IMR-90 (cell line): ENCODE results near the gene ATP4B. TPM values are rescaled to one million over a fixed set of nuclear protein-coding genes. Genes with fewer than 3 reads are reported as not detected.

ENCODE experiments used
- ATAC-seq: fragments of 200-7000 bp; cut with Tn5 transposase; 2 replicates; pipeline ENCODE4 v1.9.1; 2020; ENCODE audit warnings: low read depth, mild to moderate bottlenecking, moderate library complexity
- BruUV-seq: library from RNA; stranded (reverse); fragments of 400-500 nt; replicated peaks from 2 replicates; lab custom pipeline; 2021; lab: Mats Ljungman, UMichigan
- CTCF ChIA-PET: fragments of 300-600 bp; formaldehyde crosslinking; extraction: SDS; loops from one replicate; lab custom pipeline; 2021; ENCODE audit warnings: antibody characterized with exemption; lab: Yijun Ruan, JAX
- POLR2A ChIA-PET: fragments of 300-600 bp; sonication (Branson Sonifier 250); formaldehyde crosslinking; loops from one replicate; lab custom pipeline; 2022; ENCODE audit warnings: antibody characterized with exemption; ENCODE audit not compliant: unreplicated experiment; lab: Charles Lee
- DNase-seq: peaks from one replicate; pipeline ENCODE4 v3.0.0; 2013
- H2AFZ ChIP-seq: replicated peaks from 2 replicates; pipeline ENCODE3; 2013; ENCODE audit warnings: low read length, mild to moderate bottlenecking; ENCODE audit not compliant: poor library complexity
- H2AK5ac ChIP-seq: 2 replicates; pipeline ENCODE4 v1.6.1; 2013; ENCODE audit warnings: low read depth, low read length, inconsistent platforms
- H2AK9ac ChIP-seq: replicated peaks from 2 replicates; pipeline ENCODE3; 2013; ENCODE audit warnings: mild to moderate bottlenecking, low read depth, low read length, moderate library complexity; ENCODE audit not compliant: poor library complexity
- H2BK120ac ChIP-seq: 2 replicates; pipeline ENCODE4 v1.6.1; 2013; ENCODE audit warnings: low read depth, low read length, inconsistent platforms
- H2BK15ac ChIP-seq: 3 replicates; pipeline ENCODE4 v1.6.1; 2013; ENCODE audit warnings: low read depth, low read length, inconsistent platforms
- H2BK20ac ChIP-seq: 2 replicates; pipeline ENCODE4 v1.6.1; 2013; ENCODE audit warnings: low read depth, mild to moderate bottlenecking, inconsistent platforms, low read length, moderate library complexity
- H2BK5ac ChIP-seq: 2 replicates; pipeline ENCODE4 v1.6.1; 2013; ENCODE audit warnings: mild to moderate bottlenecking, low read depth, low read length, inconsistent platforms; ENCODE audit not compliant: poor library complexity, severe bottlenecking
- H3K14ac ChIP-seq: replicated peaks from 2 replicates; pipeline ENCODE4 v1.6.1; 2013; ENCODE audit warnings: low read depth, low read length, inconsistent platforms
- H3K18ac ChIP-seq: 2 replicates; pipeline ENCODE4 v1.6.1; 2013; ENCODE audit warnings: low read depth, low read length, control low read depth
- H3K23ac ChIP-seq: 2 replicates; pipeline ENCODE4 v1.6.1; 2013; ENCODE audit warnings: low read depth, low read length, inconsistent platforms
- H3K27ac ChIP-seq: 2 replicates; pipeline ENCODE4 v1.5.1; 2013; ENCODE audit warnings: mild to moderate bottlenecking, control low read depth, low read length; ENCODE audit not compliant: insufficient read depth
- H3K27me3 ChIP-seq: 2 replicates; pipeline ENCODE4 v1.6.1; 2013; ENCODE audit warnings: low read length; ENCODE audit not compliant: control insufficient read depth, insufficient read depth
- H3K36me3 ChIP-seq: 2 replicates; pipeline ENCODE4 v1.6.1; 2013; ENCODE audit warnings: low read length, mixed read lengths; ENCODE audit not compliant: control insufficient read depth, insufficient read depth
- H3K4ac ChIP-seq: 2 replicates; pipeline ENCODE4 v1.6.1; 2013; ENCODE audit warnings: low read depth, low read length, inconsistent platforms
- H3K4me1 ChIP-seq: 2 replicates; pipeline ENCODE4 v1.6.1; 2013; ENCODE audit warnings: low read length, mixed read lengths; ENCODE audit not compliant: control insufficient read depth, insufficient read depth
- H3K4me2 ChIP-seq: 2 replicates; pipeline ENCODE4 v1.6.1; 2013; ENCODE audit warnings: low read depth, mild to moderate bottlenecking, control low read depth, low read length, moderate library complexity
- H3K4me3 ChIP-seq: 2 replicates; pipeline ENCODE4 v1.5.1; 2013; ENCODE audit warnings: low read depth, mild to moderate bottlenecking, control low read depth, low read length, moderate library complexity; ENCODE audit not compliant: insufficient read depth
- H3K56ac ChIP-seq: 2 replicates; pipeline ENCODE4 v1.6.1; 2013; ENCODE audit warnings: low read length, inconsistent platforms; ENCODE audit not compliant: insufficient read depth; ENCODE audit errors: extremely low read depth
- H3K79me1 ChIP-seq, 2 experiments: 2 replicates each; pipeline ENCODE4 v1.6.1; 2013; ENCODE audit warnings: low read length in 2 of 2, inconsistent platforms in 1 of 2, low read depth in 1 of 2
- H3K9ac ChIP-seq: 2 replicates; pipeline ENCODE4 v1.6.1; 2013; ENCODE audit warnings: low read depth, low read length, control low read depth
- H3K9me1 ChIP-seq: 2 replicates; pipeline ENCODE4 v1.6.1; 2013; ENCODE audit warnings: low read length, inconsistent platforms; ENCODE audit not compliant: insufficient read depth
- H3K9me3 ChIP-seq: 2 replicates; pipeline ENCODE4 v1.6.1; 2013; ENCODE audit warnings: low read length; ENCODE audit not compliant: control insufficient read depth, insufficient read depth
- H4K20me1 ChIP-seq: 2 replicates; pipeline ENCODE4 v1.6.1; 2013; ENCODE audit warnings: low read length, inconsistent platforms; ENCODE audit not compliant: insufficient read depth
- H4K5ac ChIP-seq: 2 replicates; pipeline ENCODE4 v1.6.1; 2013; ENCODE audit warnings: mild to moderate bottlenecking, low read depth, low read length, control low read depth
- H4K8ac ChIP-seq, 2 experiments: 2 replicates each; pipeline ENCODE4 v1.6.1; 2013; ENCODE audit warnings: low read depth in 2 of 2, low read length in 2 of 2, control low read depth in 1 of 2, inconsistent platforms in 1 of 2
- H4K91ac ChIP-seq: 2 replicates; pipeline ENCODE4 v1.6.1; 2013; ENCODE audit warnings: low read depth, low read length, inconsistent platforms; ENCODE audit not compliant: insufficient read depth
- BHLHE40 ChIP-seq: fragments of 150-350 bp; IDR thresholded peaks from 2 replicates; pipeline ENCODE4 v1.6.1; 2016; ENCODE audit warnings: mild to moderate bottlenecking, low read depth, low read length
- CEBPB ChIP-seq: IDR thresholded peaks from 2 replicates; pipeline ENCODE4 v1.6.1; 2012; ENCODE audit warnings: low read depth, low read length, improper control_type of control experiment
- CTCF ChIP-seq: conservative IDR thresholded peaks from 2 replicates; pipeline ENCODE4 v1.5.1; 2012; ENCODE audit warnings: mild to moderate bottlenecking, low read depth, low read length, improper control_type of control experiment
- MAZ ChIP-seq: IDR thresholded peaks from 2 replicates; pipeline ENCODE4 v1.6.1; 2012; ENCODE audit warnings: low read depth, mild to moderate bottlenecking, low read length, improper control_type of control experiment, moderate library complexity, borderline replicate concordance
- MXI1 ChIP-seq: IDR thresholded peaks from 2 replicates; pipeline ENCODE4 v1.6.1; 2012; ENCODE audit warnings: low read depth, mild to moderate bottlenecking, low read length, moderate library complexity, borderline replicate concordance
- NFE2L2 ChIP-seq: fragments of 150-350 bp; IDR thresholded peaks from 2 replicates; pipeline ENCODE4 v1.6.1; 2016; ENCODE audit warnings: low read depth, mild to moderate bottlenecking, low read length
- POLR2A ChIP-seq: IDR thresholded peaks from 2 replicates; pipeline ENCODE4 v1.6.1; 2012; ENCODE audit warnings: mild to moderate bottlenecking, low read depth, low read length
- RAD21 ChIP-seq: IDR thresholded peaks from 2 replicates; pipeline ENCODE4 v1.6.1; 2012; ENCODE audit warnings: low read length, improper control_type of control experiment
- RCOR1 ChIP-seq: IDR thresholded peaks from 2 replicates; pipeline ENCODE4 v1.6.1; 2012; ENCODE audit warnings: mild to moderate bottlenecking, low read length, improper control_type of control experiment; ENCODE audit not compliant: insufficient replicate concordance
- SMC3 ChIP-seq: fragments of 150-350 bp; IDR thresholded peaks from 2 replicates; pipeline ENCODE4 v1.6.1; 2016; ENCODE audit warnings: low read depth, mild to moderate bottlenecking, antibody characterized with exemption, low read length, moderate library complexity
- USF2 ChIP-seq: fragments of 150-350 bp; IDR thresholded peaks from 2 replicates; pipeline ENCODE4 v1.6.1; 2017; ENCODE audit warnings: mild to moderate bottlenecking, antibody characterized with exemption, low read length, low read depth
- WGBS, 2 experiments: methylation state at CpG; one replicate each; pipeline versions ENCODE4 v1.1.5 to v1.1.7; 2013; ENCODE audit warnings: missing lambda C conversion rate in 2 of 2; ENCODE audit not compliant: insufficient read length in 1 of 2; ENCODE audit errors: extremely low coverage in 2 of 2; 5-methylcytosine and 5-hydroxymethylcytosine counted together
- dilution Hi-C: fragments of 300-500 bp; cut with HindIII; formaldehyde crosslinking; loops from one replicate; pipeline ENCODE4 v1.14.3; 2018; ENCODE audit warnings: low sequenced_read_pairs; ENCODE audit not compliant: unreplicated experiment
- in situ Hi-C: fragments of 300-500 bp; cut with MboI; formaldehyde crosslinking; loops from 3 replicates; pipeline ENCODE4 v1.14.3; 2019; ENCODE audit warnings: low sequenced_read_pairs, inconsistent platforms, mixed read lengths
- intact Hi-C: fragments of 100-400 bp; cut with micrococcal nuclease; formaldehyde crosslinking; loops from 2 replicates; pipeline ENCODE4 v1.10.0; 2022
- polyA plus RNA-seq, 3 experiments: library from polyadenylated mRNA; depleted of rRNA; stranded (reverse); fragments of >200 nt; gene quantifications; 2 replicates each; pipeline ENCODE4 v1.2.3, GENCODE V29; 2012; ENCODE audit warnings: low replicate concordance in 1 of 3
- total RNA-seq: library from RNA; depleted of rRNA; stranded (reverse); fragments of >200 nt; gene quantifications from 2 replicates; pipeline ENCODE4 v1.2.3, GENCODE V29; 2012

The ATP4B gene
- total and polyA plus RNA-seq, 2 of the 4 experiments (the other 2 are of a cell fraction): not detected

GRCh38 chr13:113646376-113646775 lies 11.6 kb downstream of the ATP4B start:
- in situ Hi-C loops: no loop called here
- BruUV-seq: no TSS peak
- POLR2A ChIA-PET: no interaction called here
- intact Hi-C loops: no loop called here
- H2AK9ac ChIP-seq: no peak overlapping the region
- peaks cover 2% of the 10 kb centered on the region; the same call in 1 of the 2 replicates for H3K4me1 ChIP-seq
- H2BK120ac ChIP-seq: no peak overlapping the region
- no peak overlapping the region for H3K14ac ChIP-seq
- H3K56ac ChIP-seq: no peak overlapping the region
- no peak overlapping the region for H3K4me2 ChIP-seq
- no peak overlapping the region for H2AFZ ChIP-seq
- no peaks in the 10 kb centered on the region for H3K9me3 ChIP-seq
- no peaks in the 10 kb centered on the region for H4K20me1 ChIP-seq
- no peak overlapping the region for H4K91ac ChIP-seq
- no peak overlapping the region for H3K4me3 ChIP-seq
- no peak overlapping the region for H3K4ac ChIP-seq
- H3K27ac ChIP-seq: no peak overlapping the region
- H2BK20ac ChIP-seq: no peak overlapping the region
- no peak overlapping the region for H3K23ac ChIP-seq
- H4K5ac ChIP-seq: no peak overlapping the region
- dilution Hi-C loops: no loop called here
- no peak for TF ChIP-seq CTCF
- no peak for TF ChIP-seq BHLHE40
- no peak for TF ChIP-seq NFE2L2
- TF ChIP-seq USF2: no peak
- TF ChIP-seq MXI1: no peak
- TF ChIP-seq MAZ: no peak
- no peak for TF ChIP-seq RAD21
- TF ChIP-seq RCOR1: no peak
- no peak for TF ChIP-seq POLR2A
- TF ChIP-seq CEBPB: no peak
- TF ChIP-seq SMC3: no peak
- peaks cover 4% of the 10 kb centered on the region for H3K36me3 ChIP-seq
- H3K9ac ChIP-seq: no peak overlapping the region
- H3K27me3 ChIP-seq: no peaks in the 10 kb centered on the region
- H2BK5ac ChIP-seq: no peak overlapping the region
- H2BK15ac ChIP-seq: no peak overlapping the region
- DNase-seq (no peak), ATAC-seq (no peak)
- no peaks in the 10 kb centered on the region for H3K79me1 ChIP-seq
- CTCF ChIA-PET: interaction anchor here (0.6 kb wide), 1 partner anchor 15 kb away, joined by 3 read pairs; no protein-coding TSS in a partner anchor
- H3K9me1 ChIP-seq: 0 out of 2 replicates have a peak, but pooled peaks cover 4% of the 10 kb centered on the region
- no peak overlapping the region for H2AK5ac ChIP-seq
- H4K8ac ChIP-seq: no peak overlapping the region
- no peak overlapping the region for H3K18ac ChIP-seq
- whole genome bisulfite sequencing, 2 experiments: 87% methylated on average over 3 of the region's 11 CpGs; no CpG with 5 or more reads in 1 of the 2 experiments
